ENCODE results near the gene PSAP. TPM values are rescaled to one million over a fixed set of nuclear protein-coding genes. Genes with fewer than 3 reads are reported as not detected.
A peak's percentile ranks its signal among the peaks of the same experiment; 100 is the strongest.

Gene PSAP
- total RNA-seq, 1 donor from 2014 or later: 653 TPM

- Histone ChIP-seq H3K36me3 (no peaks in the 10 kb centered on the region), H3K27me3 (no peaks in the 10 kb centered on the region), H3K9me3 (no peaks in the 10 kb centered on the region), H3K4me1 (no peaks in the 10 kb centered on the region), H3K27ac (no peak overlapping the region), H3K4me3 (no peak overlapping the region)
- TF ChIP-seq CTCF (IDR thresholded peaks at IDR 0.05): no peak
- intact Hi-C loops (cut with DNase I): loop anchor here (10.0 kb wide), 1 partner anchor 179 kb away; the partner anchor contains the start of gene C10orf105
- DNase-seq (ENCODE audit: low spot score in 2 of 2): no peak
Measured at GRCh38 chr10:71893258-71893815, 42.3 kb upstream of the PSAP start.

- Histone ChIP-seq H3K27ac (no peak overlapping the region), H3K4me1 (no peaks in the 10 kb centered on the region), H3K36me3 (no peaks in the 10 kb centered on the region), H3K27me3 (no peaks in the 10 kb centered on the region), H3K9me3 (no peaks in the 10 kb centered on the region), H3K4me3 (no peak overlapping the region)
- intact Hi-C loops (cut with DNase I): loop anchor here (10.0 kb wide), 1 partner anchor 177 kb away; the partner anchor contains the start of gene C10orf105
- DNase-seq (ENCODE audit: low spot score in 2 of 2): no peak
- TF ChIP-seq CTCF (IDR thresholded peaks at IDR 0.05): no peak
Measured at GRCh38 chr10:71891437-71891836, 40.4 kb upstream of the PSAP start.

- H3K27me3 ChIP-seq: no peaks in the 10 kb centered on the region
- no peak for TF ChIP-seq CTCF (IDR thresholded peaks at IDR 0.05)
- intact Hi-C loops (cut with DNase I): loop anchor here (2.0 kb wide), 1 partner anchor 53 kb away; no protein-coding TSS in a partner anchor
- DNase-seq (ENCODE audit: low spot score in 2 of 2): no peak
- H3K4me1 ChIP-seq: no peaks in the 10 kb centered on the region
- no peaks in the 10 kb centered on the region for H3K36me3 ChIP-seq
- peak overlapping the region; percentile 64 to 76 for H3K4me3 ChIP-seq
- peak overlapping the region; percentile 71 to 83 for H3K27ac ChIP-seq
- H3K9me3 ChIP-seq: no peaks in the 10 kb centered on the region
Measured at GRCh38 chr10:71889388-71889987, 38.4 kb upstream of the PSAP start.

GRCh38 chr10:71888623-71889387, 37.8 kb upstream of the PSAP start:
- H3K27me3 ChIP-seq: no peaks in the 10 kb centered on the region
- H3K27ac ChIP-seq: peak overlapping the region; percentile 71 to 83
- H3K36me3 ChIP-seq: no peaks in the 10 kb centered on the region
- DNase-seq (ENCODE audit: low spot score in 2 of 2): peak; percentile 62 to 90
- peak overlapping the region; percentile 64 to 76 for H3K4me3 ChIP-seq
- H3K4me1 ChIP-seq: no peaks in the 10 kb centered on the region
- intact Hi-C loops (cut with DNase I): loop anchor here (2.0 kb wide), 1 partner anchor 52 kb away; no protein-coding TSS in a partner anchor
- H3K9me3 ChIP-seq: no peaks in the 10 kb centered on the region
- peak; percentile 7 to 20 (median 17) for TF ChIP-seq CTCF (IDR thresholded peaks at IDR 0.05)

- intact Hi-C loops (cut with DNase I): loop anchor here (2.0 kb wide), 1 partner anchor 51 kb away; no protein-coding TSS in a partner anchor
- Histone ChIP-seq H3K4me3 (peak overlapping the region; percentile 64 to 76), H3K27ac (peak overlapping the region; percentile 71 to 83), H3K4me1 (no peaks in the 10 kb centered on the region), H3K9me3 (no peaks in the 10 kb centered on the region), H3K36me3 (no peaks in the 10 kb centered on the region), H3K27me3 (no peaks in the 10 kb centered on the region)
- TF ChIP-seq CTCF (IDR thresholded peaks at IDR 0.05): no peak
- no peak for DNase-seq (ENCODE audit: low spot score in 2 of 2)
Measured at GRCh38 chr10:71888248-71888622, 37.2 kb upstream of the PSAP start.
